GM19463 (cell line): ENCODE measurements around the gene NPNT.

Experiments used
- ATAC-seq: cut with Tn5 transposase; IDR thresholded peaks from one replicate; pipeline ENCODE4 v1.9.1; 2021; ENCODE audit warnings: mild to moderate bottlenecking, moderate library complexity; ENCODE audit not compliant: unreplicated experiment

NPNT gene

GRCh38 chr4:106017975-106018374 is 122.7 kb downstream of the NPNT start:
- ATAC-seq: no peak

DNA sequence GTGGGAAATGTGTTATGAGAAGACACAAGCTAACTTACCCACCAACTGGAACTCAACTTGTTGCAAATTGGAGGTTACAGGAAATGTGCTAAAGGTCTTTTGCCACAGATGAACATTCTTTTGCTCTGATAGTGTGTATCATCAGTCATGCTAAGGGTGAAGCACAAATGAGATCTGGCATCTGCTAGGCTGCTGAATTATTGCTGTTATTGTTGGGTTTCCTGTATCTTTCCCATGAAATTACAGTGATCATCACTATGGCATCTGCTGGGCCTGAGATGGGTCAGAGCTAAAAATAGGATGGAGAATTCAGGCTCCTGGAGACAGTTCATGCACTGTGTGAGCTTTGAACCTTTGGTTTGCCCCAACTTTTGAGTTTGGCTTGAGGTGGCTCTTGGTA is 124.5 kb downstream of the NPNT start:
- no peak for ATAC-seq
